GM19397 (cell line): ENCODE measurements around the gene FXYD6.

Source experiments
- ATAC-seq: cut with Tn5 transposase; IDR thresholded peaks from one replicate; pipeline ENCODE4 v1.9.1; 2021; ENCODE audit warnings: mild to moderate bottlenecking, moderate library complexity; ENCODE audit not compliant: unreplicated experiment

FXYD6 gene

GRCh38 chr11:117888139-117888566 is 11.7 kb upstream of the FXYD6 start:
- no peak for ATAC-seq

DNA sequence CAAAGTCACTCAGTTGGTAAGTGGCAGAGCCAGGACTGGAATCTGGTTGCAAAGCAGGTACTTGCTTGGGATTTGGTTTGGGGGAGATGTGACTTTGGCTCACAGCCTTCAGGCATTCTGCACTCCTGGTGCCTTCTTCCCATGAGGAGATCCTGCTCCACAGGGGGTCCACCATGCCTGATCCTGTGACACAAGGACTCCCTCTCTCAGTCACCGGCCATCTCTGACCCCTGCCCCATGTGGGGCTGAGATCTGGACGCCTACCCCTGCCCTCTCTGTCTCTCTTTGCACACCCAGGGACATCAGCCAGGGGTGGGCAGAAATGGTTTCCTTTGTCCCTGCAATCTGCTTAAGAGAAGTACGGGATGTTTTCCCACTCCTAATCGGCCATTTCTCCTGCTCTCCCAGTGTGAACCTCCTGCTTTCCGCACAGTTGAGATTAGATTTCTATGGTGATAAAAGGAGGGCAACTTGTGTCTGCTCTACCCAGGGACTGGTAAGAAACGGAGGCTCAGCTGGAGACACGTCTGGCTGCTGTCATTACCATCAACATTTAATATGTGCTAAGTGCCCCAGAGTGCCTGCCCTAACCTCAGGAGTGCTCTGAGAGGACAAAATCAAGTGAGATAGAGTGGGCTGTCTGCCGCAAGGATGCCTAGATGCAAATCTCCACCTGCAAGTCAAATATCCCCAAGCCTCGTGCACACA is 11.1 kb upstream of the FXYD6 start:
- no peak for ATAC-seq

DNA sequence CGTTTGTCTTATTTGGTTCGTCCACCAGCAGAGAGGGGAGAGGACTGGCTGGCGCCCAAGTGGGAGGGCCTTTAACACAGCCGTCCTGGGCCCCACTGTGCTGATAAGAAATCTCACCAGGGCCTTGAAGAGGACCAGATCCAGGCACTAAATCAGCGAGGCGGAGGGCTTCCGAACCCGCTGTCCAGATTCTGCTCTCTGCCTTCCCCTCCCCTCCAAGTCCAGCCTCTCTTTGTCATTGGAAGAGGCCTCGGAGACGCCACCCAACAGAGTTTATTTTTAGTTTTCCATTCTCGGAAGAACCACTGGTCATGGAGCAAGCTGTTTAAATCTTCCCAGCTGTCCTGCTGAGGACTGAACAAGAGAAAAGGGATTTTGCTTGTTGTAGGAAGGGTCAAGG is 9.3 kb upstream of the FXYD6 start:
- no peak for ATAC-seq

GRCh38 chr11:117884994-117885393 is 8.5 kb upstream of the FXYD6 start:
- no peak for ATAC-seq

GRCh38 chr11:117883063-117883462 is 6.6 kb upstream of the FXYD6 start:
- ATAC-seq: no peak

- ATAC-seq: no peak
Measured at GRCh38 chr11:117882311-117882905, 6.0 kb upstream of the FXYD6 start.

- ATAC-seq: no peak
Measured at GRCh38 chr11:117881217-117881616, 4.8 kb upstream of the FXYD6 start.

DNA sequence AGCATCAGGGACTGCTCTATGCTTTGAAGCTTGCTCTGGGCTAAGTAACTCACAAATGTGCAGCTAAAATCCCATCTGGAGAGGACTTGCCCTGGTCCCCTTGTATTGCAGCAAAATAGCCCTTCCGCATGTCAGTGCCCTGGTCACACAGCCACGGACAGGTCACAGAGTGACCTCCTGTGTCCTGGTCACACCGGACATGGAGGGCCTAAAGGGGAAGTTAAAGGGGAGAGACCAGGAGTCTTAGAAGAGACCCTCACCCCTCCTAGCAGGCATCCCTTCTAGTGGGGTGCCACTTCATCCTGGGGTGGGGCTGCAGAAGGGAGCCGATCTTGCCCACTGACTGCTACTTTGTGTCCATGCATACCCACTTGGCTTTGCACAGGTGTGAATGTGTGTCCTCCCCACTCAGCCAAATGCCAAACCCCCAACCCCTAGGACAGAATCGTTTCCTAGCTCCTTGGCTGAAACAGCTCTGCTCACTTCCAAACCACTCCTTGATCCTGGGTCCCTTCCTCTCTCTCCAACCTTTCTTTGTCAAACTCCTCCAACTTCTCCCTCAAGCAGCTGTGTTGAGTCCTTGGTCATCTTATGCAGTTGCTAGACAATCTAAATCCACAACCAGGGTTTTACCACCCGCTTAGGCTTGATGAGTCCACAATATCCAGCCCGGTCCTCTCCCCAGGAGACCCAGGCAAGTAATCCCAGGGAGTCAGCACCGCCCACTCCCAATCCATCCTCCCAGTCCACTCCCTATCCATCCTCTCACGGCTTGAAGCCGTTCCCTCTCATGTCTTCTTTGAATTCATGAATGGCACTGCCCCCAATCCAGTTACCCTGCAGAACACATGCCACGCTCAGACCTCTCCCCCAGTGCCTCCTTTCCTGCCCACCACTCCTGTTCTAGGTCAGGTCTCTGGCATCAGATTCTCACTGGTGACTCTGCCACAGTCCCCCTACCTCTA is 3.3 kb upstream of the FXYD6 start:
- ATAC-seq: no peak

DNA sequence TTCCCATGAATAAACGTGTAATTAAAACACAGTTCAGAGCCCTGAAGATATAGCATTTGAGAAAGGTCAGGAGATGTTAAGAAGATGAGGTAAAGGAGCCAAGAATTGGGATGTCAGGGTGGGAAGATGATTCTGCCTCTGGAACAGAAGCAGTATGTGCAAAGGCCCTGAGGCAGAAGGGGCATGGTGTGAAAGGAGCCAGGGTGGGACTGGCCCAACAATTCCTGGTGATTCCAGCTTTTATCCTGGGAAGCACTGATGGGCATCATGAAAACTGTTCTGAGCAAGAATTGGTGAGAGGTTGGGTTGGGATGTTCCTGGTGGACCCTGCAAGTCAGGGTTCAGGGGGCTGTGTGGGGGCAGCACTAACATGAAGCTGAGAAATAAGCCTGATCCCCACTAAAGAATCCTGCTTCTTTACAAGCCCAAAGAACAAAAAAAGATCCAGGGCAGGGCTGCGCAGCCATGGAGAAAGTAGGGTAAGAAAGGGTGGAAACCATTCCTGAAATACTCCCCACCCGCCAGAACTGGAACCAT is 2.5 kb upstream of the FXYD6 start:
- no peak for ATAC-seq

GRCh38 chr11:117878314-117878938 is 2.0 kb upstream of the FXYD6 start:
- no peak for ATAC-seq

- ATAC-seq: no peak
Measured at GRCh38 chr11:117877120-117877784, 794 bp upstream of the FXYD6 start.

GRCh38 chr11:117876059-117876340 is 458 bp downstream of the FXYD6 start:
- no peak for ATAC-seq

DNA sequence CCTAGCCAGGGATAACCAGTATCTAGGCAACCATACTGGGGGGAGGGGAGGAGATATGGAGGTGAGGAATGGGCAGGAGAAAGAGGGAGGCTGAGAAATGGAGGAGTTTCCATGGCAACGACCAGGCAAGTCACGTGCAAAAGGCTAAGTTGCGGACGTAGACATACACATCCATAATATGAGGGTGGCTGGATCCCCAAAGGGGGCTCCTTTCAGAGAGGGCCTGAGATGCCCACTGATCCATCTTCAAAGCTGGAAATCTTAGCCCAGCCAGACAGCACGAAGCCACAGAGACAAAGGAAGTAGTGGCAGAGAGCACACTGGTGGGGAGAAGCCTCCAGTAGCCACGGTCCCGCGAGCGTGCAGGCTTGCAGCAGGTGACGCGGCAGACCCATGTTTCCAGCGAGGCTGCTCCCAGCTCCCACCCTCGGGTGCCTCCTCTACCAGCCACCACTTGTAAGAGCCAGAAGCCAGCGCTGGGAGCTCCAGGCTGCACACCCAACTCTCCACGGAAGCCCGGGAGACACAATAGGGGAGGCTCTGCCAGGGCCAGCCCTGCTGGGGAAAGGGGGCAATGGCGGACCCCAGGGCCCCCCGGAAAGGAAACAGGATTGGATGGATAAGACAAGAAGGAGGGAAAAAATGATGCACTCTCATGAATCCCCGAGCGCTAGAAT is 938 bp downstream of the FXYD6 start:
- ATAC-seq: no peak

GRCh38 chr11:117874910-117875381 is 1.5 kb downstream of the FXYD6 start:
- ATAC-seq: no peak

- no peak for ATAC-seq
Measured at GRCh38 chr11:117874253-117874909, 2.1 kb downstream of the FXYD6 start.

DNA sequence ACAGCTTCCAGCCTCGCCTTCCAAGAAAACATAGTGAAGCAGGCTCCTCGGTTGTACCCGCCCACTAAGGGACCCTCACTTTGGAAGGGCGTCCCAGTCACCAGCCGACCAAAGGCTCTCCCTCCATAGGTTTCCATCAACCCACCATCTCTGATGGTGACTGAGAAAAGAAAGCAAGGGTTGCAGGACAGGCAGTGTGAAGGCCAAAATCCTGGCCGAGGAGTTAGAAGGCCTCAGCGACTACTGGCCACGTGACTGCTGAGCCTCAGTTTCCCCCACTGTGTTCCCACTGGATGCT is 2.7 kb downstream of the FXYD6 start:
- no peak for ATAC-seq

GRCh38 chr11:117872975-117873827 is 3.3 kb downstream of the FXYD6 start:
- ATAC-seq: no peak

- ATAC-seq: no peak
Measured at GRCh38 chr11:117872420-117872961, 4.0 kb downstream of the FXYD6 start.
